Measurements from ENCODE around the gene ZNF592.

The ZNF592 gene

GRCh38 chr15:84855765-84856164 lies 107.4 kb downstream of the ZNF592 start:
- no peak for DNase-seq (ENCODE audit: low read depth)
